HG03066 (cell line): ENCODE measurements around the gene LRMDA.

ENCODE experiments used
- ATAC-seq: cut with Tn5 transposase; IDR thresholded peaks from one replicate; pipeline ENCODE4 v1.9.1; 2021; ENCODE audit warnings: low read depth; ENCODE audit not compliant: unreplicated experiment

The LRMDA gene

DNA sequence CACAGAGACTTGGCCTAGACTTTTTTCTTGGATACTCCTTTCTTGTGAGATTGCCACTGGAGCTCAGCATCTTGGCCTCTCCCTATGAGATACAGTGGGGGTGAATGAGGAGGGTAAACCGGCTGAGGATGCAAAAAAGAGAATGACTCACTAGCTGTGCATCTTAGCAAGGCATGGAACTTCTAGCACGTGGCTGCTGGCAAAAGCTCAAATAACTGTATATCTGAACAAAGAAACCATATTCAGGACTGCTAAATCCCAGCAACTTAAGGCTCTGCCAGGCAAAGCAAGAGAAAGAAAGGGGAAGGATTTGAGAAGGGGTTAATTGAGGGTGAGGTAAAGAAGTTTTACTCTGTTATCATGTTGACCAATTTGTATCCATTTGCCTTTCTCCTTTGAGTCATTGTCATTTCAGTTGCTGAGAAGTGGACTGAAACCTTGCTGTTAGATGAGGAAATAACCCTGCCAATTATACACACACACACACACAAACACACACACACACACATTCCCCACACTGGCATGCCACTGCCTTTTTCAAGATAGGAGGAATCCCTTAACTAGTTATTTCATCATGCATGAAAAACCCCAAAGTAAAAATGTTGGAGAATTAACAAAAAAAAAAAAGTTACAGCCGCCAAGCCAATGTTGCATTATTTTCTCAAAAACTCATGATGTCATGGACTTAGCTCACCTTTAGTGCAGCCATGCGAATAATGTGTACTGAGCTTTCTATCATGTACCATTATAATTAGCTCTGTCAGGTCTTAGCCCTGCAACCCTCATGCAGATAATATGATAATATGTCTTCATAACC is 997.3 kb downstream of the LRMDA start:
- no peak for ATAC-seq

GRCh38 chr10:76429368-76430060 is 998.1 kb downstream of the LRMDA start:
- ATAC-seq = no peak

GRCh38 chr10:76430061-76430645 is 998.7 kb downstream of the LRMDA start:
- ATAC-seq = no peak

GRCh38 chr10:76432016-76433012 is 1000.9 kb downstream of the LRMDA start:
- ATAC-seq = no peak

- ATAC-seq = no peak
These were observed 1002.0 kb downstream of the LRMDA start for GRCh38 chr10:76433161-76434005.

GRCh38 chr10:76435157-76435556 is 1003.7 kb downstream of the LRMDA start:
- no peak for ATAC-seq

- no peak for ATAC-seq
These were observed 1005.0 kb downstream of the LRMDA start for GRCh38 chr10:76436401-76436811.

DNA sequence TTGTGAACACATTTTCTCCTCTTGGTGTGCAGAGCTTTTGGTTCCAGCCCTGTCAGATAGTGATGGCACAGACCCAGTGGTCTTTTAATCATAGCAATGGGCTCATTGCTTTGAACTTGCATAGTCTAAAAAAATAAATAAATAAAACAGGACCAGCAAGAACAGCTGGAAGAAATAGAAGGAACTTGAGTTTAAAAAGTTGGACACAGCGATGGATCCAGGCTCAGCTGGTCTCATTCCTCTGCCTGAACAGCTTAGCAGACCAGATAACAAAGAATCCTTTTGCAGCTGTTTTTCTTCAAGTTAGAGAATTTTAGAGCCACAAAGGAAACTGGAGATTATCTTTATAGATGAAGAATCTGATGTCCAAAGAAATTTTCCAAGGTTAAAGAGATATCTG is 1005.6 kb downstream of the LRMDA start:
- ATAC-seq = no peak

DNA sequence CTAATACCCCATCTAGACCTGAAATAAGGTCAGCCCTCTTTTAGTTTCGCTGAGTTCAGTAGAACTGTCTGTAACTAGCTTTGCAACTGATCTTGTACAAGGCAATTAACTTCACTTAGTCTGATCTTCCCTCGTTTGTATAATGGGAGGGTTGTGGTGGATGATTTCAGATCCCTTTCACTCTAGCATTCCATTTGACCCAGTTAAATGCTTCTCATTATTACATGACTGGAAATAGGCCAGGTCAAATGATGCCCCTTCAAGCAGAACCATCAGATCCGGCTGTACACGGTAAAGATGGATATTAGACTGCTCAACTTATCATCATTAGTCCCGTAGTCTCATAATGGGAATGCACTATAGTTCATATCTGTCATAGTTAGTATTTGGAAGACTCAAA is 1009.0 kb downstream of the LRMDA start:
- ATAC-seq = no peak

DNA sequence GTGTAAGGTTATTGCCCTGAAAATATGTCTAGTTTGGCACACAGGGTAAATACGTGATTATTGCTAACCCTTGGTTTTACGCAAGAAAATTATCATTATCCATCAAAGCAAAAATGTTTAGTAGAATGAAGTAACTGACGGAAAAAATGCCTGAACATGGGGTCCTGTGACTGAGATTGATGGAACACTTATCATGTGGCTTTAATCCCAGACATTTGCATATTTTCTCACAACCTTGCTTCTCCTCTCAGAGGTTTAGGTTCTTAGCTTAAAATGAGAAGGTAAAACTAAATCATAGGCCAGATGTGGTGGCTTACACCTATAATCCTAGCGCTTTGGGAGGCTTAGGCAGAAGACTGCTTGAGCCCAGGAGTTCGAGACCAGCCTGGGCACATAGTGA is 1010.7 kb downstream of the LRMDA start:
- ATAC-seq = no peak

DNA sequence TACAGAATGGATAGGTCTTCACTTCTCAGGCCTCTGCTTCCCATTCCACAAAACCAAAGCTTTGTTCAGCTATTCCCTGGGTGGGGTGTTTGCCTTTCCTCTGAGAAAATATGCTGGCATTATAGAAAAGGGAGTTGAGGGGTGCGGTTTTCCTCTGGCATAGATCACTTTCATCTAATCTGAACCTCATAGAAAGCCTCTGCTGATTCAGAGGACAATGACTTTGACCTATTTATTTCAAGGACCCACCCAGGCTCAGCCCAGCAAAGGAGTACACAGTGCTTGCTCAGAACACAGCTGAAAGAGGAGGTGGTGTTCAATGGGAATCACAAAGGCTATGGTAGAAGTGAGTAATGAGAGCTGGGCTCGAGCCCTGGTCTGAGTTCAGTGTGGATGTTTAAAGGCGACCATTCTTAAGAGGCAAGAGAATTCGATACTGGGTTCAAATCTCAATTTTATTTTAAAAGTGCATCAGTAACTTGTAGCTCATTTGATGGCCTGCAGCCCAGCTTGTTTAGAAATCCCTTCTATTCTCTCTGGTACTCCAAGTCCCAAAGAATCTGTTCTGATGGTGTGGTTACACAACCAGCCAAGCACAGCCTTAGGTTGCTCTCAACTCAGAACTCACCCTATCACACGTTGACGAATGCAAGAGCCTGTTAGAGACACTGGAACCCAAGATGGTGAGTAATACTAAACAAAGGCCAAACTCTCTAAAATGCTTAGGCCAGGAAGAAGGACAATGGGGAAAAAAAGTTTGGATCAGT is 1012.8 kb downstream of the LRMDA start:
- ATAC-seq = no peak

DNA sequence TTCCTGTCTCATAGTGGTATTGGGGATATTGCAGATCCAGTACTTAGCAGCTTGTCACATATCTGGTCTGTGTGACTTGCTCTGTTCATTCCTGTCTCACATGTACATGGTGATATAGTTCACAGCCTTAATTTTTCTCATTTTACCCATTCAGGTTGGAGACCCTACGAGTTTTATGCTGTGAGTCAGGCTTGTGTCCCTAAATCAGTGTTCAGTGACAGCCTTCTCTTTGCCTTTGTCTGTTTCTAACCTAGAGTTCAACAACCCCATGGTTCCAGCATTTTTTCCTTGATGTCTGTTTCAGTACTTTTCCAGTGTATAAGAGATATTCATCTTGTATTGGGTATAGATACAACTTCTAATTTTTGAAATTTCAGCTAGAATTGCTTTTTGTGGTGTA is 1016.2 kb downstream of the LRMDA start:
- ATAC-seq = no peak

- ATAC-seq = no peak
These were observed 1020.5 kb downstream of the LRMDA start for GRCh38 chr10:76451911-76452310.

DNA sequence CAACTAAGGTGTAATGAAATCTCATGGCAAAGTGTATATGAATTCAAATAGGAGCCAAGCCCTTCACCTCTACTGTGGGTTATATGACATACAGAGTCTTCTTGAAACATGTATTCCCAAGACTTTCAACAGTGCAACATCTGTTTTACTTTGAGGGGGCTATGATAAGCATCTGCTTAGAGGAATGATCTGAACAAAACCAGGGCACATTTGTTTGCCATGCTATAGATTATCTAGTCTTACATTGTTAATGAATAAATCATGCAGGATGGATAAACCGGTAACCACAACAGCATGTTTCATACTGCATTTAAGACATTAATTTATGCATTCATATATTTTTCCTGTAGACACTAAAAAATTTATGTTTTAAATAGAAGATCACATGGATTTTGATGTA is 1021.9 kb downstream of the LRMDA start:
- ATAC-seq = no peak

DNA sequence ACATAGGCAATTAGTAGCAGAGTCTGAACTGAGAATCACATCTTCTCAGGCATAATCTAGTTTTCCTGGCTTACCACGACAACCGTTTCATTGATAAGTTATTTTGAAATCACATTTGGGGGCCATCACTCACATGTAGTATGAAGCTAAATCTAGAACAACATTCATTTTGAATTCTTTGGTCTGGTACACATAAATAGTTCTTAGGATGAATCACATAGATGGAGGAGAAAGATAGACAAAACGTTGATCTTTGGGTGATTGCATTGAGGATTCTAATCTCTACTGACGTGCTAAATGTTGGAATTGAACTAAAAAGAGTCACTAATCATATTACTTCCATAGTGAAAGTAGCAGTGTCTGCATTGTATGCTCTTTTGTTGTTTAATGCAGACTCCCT is 1022.6 kb downstream of the LRMDA start:
- no peak for ATAC-seq

GRCh38 chr10:76454506-76455140 is 1023.2 kb downstream of the LRMDA start:
- no peak for ATAC-seq

DNA sequence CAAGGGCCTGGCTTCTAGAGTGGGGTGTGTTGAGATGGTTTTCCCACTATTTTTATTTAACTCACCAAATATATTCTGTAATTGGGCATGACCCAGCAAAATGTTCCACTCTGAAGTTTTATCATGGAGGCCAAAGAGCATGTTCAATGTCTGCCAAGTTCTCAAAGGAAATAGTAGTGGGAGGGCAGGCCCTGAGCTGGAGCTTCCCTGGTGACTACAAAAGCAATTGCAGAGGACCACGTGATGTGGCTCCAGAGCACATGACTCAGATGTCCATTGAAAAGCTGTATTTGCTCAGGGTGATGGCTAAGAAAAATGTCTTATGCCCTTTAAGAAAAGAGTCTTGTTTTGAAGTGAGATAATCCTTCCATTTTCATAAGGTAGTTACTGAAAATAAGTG is 1024.8 kb downstream of the LRMDA start:
- ATAC-seq = no peak

DNA sequence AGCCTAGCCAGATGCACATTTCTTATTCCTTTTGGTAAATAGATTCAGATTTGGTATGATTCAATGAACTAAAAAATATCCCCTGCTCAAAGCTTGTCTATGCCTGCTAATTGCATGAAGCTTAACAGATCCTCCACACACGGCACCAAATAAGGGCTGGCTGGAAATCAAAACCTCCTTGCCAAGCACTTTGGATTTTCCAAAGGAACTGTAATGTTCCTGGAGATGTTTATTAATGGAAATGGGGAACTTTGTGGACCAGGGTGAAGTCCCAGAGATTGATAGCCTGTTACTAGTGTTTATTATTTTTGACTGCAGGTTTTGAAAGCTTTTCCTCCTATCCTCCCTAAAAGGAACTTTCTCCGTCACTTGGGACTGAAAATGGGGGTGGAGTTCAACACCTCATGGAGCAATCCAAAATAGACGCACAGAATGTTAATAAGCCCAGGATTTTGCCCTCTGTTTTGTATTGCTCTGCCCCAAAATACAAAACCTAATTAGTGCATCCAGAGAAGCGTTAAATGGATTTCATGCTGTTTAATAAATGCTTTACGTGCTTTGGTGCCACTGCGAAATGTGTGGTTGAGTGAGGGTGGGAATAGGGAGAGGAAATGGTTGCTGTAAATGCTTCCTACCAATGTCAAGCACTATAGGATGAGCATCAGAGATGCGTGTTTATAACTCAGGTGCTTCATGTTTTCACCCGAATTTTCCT is 1027.7 kb downstream of the LRMDA start:
- ATAC-seq = no peak
